OCI-LY1 (cell line): ENCODE measurements around the gene SF3B3.

Source experiments
- EZH2 ChIP-seq: fragments of 200-600 bp; sonication (generic), shearing (Covaris generic); IDR thresholded peaks from 2 replicates; pipeline ENCODE4 v1.8.0; 2017; ENCODE audit warnings: borderline replicate concordance, mixed run types, mild to moderate bottlenecking, antibody characterized with exemption, low read length, moderate library complexity, mixed read lengths
- TF ChIP-seq, protein P1 (sequence below): fragments of 200-600 bp; sonication (generic), shearing (Covaris generic); IDR thresholded peaks from 2 replicates; pipeline ENCODE4 v1.5.1; 2017; ENCODE audit warnings: mild to moderate bottlenecking, antibody characterized with exemption, low read length, moderate library complexity, mixed read lengths

DNA sequence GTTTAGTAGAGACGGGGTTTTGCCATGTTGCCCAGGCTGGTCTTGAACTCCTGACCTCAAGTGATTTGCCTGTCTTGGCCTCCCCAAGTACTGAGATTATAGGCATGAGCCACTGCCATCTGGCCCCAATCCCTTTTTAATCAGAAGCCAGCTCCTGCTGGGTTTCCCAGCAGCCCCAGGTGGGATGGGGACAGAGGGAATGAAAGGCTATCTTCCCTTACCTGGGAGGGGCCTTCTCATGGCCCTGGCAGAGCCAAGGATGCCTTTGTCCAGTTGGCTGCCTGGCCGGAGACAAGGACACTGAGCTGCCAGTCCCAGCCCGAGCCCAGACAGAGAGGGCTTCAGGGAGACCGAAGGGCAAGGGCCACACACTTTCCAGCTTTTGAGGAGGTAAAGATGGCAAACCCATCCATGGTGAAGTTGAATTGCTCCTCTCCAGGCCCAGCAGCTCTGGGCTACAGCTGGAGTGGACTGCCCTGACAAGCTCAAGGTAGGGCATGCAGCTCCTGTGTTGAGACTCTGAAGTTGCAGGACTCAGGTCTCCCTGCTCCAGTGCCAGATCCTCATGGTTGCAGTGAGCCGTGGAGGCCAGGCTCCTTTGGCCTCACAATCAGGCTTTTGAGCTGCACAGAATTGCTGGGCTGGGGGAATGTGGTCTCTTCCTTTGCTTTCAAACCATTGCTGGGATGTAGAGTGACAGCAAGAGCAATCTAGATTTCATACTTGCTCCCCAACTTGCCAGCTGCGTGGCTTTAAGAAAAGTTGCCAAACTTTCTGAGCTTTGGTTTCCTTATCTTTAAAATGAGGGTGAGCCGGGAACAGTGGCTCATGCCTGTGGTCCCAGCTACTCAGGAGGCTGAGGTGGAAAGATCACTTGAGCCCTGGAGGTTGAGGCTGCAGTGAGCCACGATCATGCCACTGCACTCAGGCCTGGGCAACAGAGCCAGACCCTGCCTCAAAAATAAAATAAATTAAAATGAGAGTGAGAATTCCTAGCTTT, 78.3 kb downstream of the SF3B3 start:
- TF ChIP-seq, protein P1, sequence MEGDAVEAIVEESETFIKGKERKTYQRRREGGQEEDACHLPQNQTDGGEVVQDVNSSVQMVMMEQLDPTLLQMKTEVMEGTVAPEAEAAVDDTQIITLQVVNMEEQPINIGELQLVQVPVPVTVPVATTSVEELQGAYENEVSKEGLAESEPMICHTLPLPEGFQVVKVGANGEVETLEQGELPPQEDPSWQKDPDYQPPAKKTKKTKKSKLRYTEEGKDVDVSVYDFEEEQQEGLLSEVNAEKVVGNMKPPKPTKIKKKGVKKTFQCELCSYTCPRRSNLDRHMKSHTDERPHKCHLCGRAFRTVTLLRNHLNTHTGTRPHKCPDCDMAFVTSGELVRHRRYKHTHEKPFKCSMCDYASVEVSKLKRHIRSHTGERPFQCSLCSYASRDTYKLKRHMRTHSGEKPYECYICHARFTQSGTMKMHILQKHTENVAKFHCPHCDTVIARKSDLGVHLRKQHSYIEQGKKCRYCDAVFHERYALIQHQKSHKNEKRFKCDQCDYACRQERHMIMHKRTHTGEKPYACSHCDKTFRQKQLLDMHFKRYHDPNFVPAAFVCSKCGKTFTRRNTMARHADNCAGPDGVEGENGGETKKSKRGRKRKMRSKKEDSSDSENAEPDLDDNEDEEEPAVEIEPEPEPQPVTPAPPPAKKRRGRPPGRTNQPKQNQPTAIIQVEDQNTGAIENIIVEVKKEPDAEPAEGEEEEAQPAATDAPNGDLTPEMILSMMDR, result no peak
- no peak for TF ChIP-seq EZH2
